Activated naive CD8-positive, alpha-beta T cell treated with anti-CD3 and anti-CD28 coated beads, Interleukin-2, amount 50 U/mL, for 24 hours (primary cell): ENCODE measurements around the gene DAZL.

ENCODE experiments used
- ATAC-seq: fragments of 150-1000 bp; cut with Tn5 transposase; one replicate; pipeline ENCODE4 v1.10.0; 2021
- DNase-seq: peaks from one replicate; pipeline ENCODE4 v3.0.0; 2021
- H3K27ac Mint-ChIP-seq: one replicate; pipeline ENCODE4 v1.8.0; 2021; ENCODE audit warnings: mild to moderate bottlenecking, mixed read lengths
- H3K27me3 Mint-ChIP-seq: one replicate; pipeline ENCODE4 v1.8.0; 2021; ENCODE audit warnings: mixed read lengths
- H3K36me3 Mint-ChIP-seq: one replicate; pipeline ENCODE4 v1.8.0; 2021; ENCODE audit warnings: low read depth, mixed read lengths
- H3K4me1 Mint-ChIP-seq: one replicate; pipeline ENCODE4 v1.8.0; 2021; ENCODE audit warnings: mixed read lengths
- H3K4me3 Mint-ChIP-seq: one replicate; pipeline ENCODE4 v1.8.0; 2021; ENCODE audit warnings: mild to moderate bottlenecking, moderate library complexity, mixed read lengths
- H3K9me3 Mint-ChIP-seq: one replicate; pipeline ENCODE4 v1.8.0; 2021; ENCODE audit warnings: mixed read lengths

The DAZL gene

GRCh38 chr3:16606398-16606797 is 1.2 kb upstream of the DAZL start:
- peaks cover 6% of the 10 kb centered on the region for H3K4me1 Mint-ChIP-seq
- no peak for ATAC-seq
- H3K27ac Mint-ChIP-seq: no peak overlapping the region
- H3K4me3 Mint-ChIP-seq: no peak overlapping the region
- H3K27me3 Mint-ChIP-seq: peaks cover 2% of the 10 kb centered on the region
- H3K36me3 Mint-ChIP-seq: no peaks in the 10 kb centered on the region
- no peak for DNase-seq
- H3K9me3 Mint-ChIP-seq: no peaks in the 10 kb centered on the region

DNA sequence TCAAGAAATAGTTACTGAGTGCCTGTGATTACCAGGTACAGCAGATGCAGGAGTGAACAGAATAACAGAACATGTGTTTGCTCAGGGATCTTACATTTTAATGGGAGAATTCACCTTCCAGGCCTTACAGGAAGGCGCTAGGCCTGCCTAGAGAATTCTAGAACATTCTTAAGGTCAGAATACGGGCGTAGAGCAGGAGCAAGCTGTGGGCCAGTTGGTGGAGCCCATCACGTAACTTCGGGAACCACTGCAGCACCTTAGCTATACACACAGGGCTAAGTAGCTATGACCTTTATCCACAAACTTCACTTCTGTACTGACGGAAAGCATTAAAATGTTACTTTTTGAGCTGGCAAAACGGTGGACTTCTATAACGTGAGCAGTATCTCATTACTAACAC is 743 bp upstream of the DAZL start:
- Mint-ChIP-seq H3K27ac (no peak overlapping the region), H3K27me3 (peaks cover 4% of the 10 kb centered on the region), H3K4me1 (peaks cover 8% of the 10 kb centered on the region), H3K4me3 (no peak overlapping the region), H3K9me3 (no peaks in the 10 kb centered on the region), H3K36me3 (no peaks in the 10 kb centered on the region)
- no peak for ATAC-seq
- no peak for DNase-seq

- Mint-ChIP-seq H3K4me3 (no peak overlapping the region), H3K27ac (no peak overlapping the region), H3K9me3 (no peaks in the 10 kb centered on the region), H3K4me1 (peaks cover 11% of the 10 kb centered on the region), H3K36me3 (no peaks in the 10 kb centered on the region), H3K27me3 (peaks cover 10% of the 10 kb centered on the region)
- no peak for ATAC-seq
- DNase-seq: no peak
Measured at GRCh38 chr3:16604433-16604832, 790 bp downstream of the DAZL start.

GRCh38 chr3:16601537-16602005 is 3.7 kb downstream of the DAZL start:
- H3K4me3 Mint-ChIP-seq: no peak overlapping the region
- DNase-seq (no peak), ATAC-seq (no peak)
- H3K27me3 Mint-ChIP-seq: peaks cover 18% of the 10 kb centered on the region
- H3K36me3 Mint-ChIP-seq: no peaks in the 10 kb centered on the region
- peaks cover 15% of the 10 kb centered on the region for H3K4me1 Mint-ChIP-seq
- H3K9me3 Mint-ChIP-seq: no peaks in the 10 kb centered on the region
- H3K27ac Mint-ChIP-seq: no peak overlapping the region

DNA sequence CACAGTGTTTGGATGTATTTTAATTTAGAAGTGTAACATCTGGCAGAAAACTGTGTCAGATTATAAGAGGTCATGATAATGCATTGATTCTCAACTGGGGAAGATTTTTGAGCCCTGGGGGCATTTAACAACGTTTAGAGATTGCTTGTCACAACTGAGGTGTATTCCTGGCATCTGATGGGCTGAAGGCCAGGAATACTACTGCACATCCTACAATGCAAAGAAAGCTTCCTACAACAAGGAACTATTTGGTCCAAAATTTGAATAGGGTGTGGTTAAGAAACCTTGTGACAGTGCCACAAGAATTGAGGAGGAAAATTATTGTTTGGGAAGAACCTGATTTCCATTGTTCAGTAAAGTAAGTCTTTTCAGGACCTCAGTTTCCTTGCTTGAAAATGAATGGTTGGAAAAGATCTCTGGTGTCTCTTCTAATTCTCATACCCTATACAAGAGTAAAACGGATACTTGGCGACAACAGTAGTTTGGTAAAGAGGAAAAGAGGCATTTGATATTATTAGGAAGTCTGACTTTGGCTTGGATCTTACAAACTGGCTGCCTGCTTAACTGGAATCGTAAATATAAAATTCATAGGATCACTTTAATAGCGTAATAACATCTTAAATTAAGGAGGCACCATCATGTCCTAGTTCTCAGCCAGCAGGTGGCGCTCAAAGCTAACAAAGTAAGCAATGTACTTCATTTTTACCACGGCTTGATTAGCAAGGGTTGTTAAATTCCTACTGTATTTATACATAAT is 4.3 kb downstream of the DAZL start:
- no peak overlapping the region for H3K4me3 Mint-ChIP-seq
- H3K27me3 Mint-ChIP-seq: peaks cover 18% of the 10 kb centered on the region
- no peaks in the 10 kb centered on the region for H3K36me3 Mint-ChIP-seq
- no peaks in the 10 kb centered on the region for H3K9me3 Mint-ChIP-seq
- peaks cover 20% of the 10 kb centered on the region for H3K4me1 Mint-ChIP-seq
- DNase-seq (peak; percentile 85), ATAC-seq (no peak)
- no peak overlapping the region for H3K27ac Mint-ChIP-seq

- H3K27me3 Mint-ChIP-seq: peaks cover 18% of the 10 kb centered on the region
- no peaks in the 10 kb centered on the region for H3K9me3 Mint-ChIP-seq
- ATAC-seq (no peak), DNase-seq (no peak)
- H3K4me1 Mint-ChIP-seq: peaks cover 26% of the 10 kb centered on the region
- no peak overlapping the region for H3K4me3 Mint-ChIP-seq
- no peak overlapping the region for H3K27ac Mint-ChIP-seq
- H3K36me3 Mint-ChIP-seq: no peaks in the 10 kb centered on the region
Measured at GRCh38 chr3:16599694-16600093, 5.5 kb downstream of the DAZL start.

DNA sequence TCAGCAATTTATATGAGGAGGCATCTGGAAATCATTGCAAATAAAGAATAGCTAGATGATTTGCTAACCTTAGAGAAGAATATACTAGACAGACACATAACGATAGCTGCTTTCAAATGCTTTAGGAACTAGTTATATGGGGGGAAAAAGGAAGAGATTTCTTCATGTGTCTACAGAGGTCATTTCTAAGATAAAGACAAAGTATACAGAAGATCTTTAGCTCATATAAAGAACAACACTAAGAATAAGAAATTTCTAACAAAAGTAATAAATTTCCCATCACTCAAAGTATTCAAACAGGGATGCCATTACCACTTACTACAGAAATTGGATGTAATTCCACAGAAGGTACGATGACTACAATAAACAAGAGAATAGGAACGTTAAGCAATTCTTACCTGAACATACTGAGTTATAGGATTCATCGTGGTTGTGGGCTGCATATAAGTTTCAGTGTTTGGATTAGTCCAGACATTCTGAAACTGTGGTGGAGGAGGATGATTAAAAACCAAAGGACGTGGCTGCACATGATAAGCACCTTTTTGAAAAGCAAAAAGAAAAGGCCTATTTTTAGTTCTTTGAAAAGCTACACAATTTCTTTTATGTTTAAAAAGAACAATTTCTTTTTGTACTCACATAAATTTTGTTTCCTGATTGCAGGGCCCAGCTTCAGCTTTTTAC is 8.7 kb downstream of the DAZL start:
- Mint-ChIP-seq H3K27ac (no peak overlapping the region), H3K4me1 (peaks cover 26% of the 10 kb centered on the region), H3K27me3 (peaks cover 21% of the 10 kb centered on the region), H3K36me3 (no peaks in the 10 kb centered on the region), H3K9me3 (no peaks in the 10 kb centered on the region), H3K4me3 (no peak overlapping the region)
- ATAC-seq: peak; percentile 96
- peak; percentile 22 for DNase-seq

GRCh38 chr3:16595778-16596177 is 9.4 kb downstream of the DAZL start:
- H3K4me3 Mint-ChIP-seq: no peak overlapping the region
- H3K36me3 Mint-ChIP-seq: no peaks in the 10 kb centered on the region
- H3K4me1 Mint-ChIP-seq: peaks cover 24% of the 10 kb centered on the region
- peaks cover 23% of the 10 kb centered on the region for H3K27me3 Mint-ChIP-seq
- ATAC-seq: peak; percentile 54
- no peaks in the 10 kb centered on the region for H3K9me3 Mint-ChIP-seq
- H3K27ac Mint-ChIP-seq: no peak overlapping the region
- DNase-seq: no peak

DNA sequence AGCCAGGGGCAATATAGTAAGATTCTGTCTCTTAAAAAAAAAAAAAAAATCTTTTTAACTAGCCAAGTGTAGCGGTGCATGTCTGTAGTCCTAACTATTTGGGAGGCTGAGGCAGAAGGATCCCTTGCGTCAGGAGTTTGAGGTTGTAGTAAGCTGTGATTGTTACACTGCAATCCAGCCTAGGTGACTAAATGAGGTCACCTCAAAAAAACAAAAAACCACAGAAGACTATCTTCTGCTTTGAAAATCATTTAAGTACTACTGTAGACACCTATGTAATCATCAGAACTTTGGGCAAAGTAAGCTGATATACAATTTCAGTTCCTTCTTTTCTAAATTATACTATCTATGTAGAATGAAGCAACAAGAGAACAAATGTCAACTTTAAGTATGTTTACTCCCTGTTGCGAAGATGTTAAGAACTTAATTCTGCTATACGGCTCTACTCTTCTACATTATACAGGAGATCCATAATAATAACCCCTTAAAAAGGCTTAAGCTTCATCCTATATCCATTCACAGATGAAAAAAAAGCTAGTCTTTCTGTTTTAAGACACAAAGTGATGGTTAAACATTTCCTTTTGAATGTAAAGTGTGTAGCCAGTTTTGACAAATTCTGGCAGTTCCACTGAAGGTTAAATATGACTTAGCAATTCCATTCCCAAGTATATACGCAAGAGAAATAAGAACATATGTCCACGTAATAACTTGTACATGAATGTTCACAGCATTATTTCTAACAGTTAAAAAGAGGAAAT is 15.2 kb downstream of the DAZL start:
- H3K4me3 Mint-ChIP-seq: no peak overlapping the region
- no peaks in the 10 kb centered on the region for H3K36me3 Mint-ChIP-seq
- H3K27ac Mint-ChIP-seq: no peak overlapping the region
- no peak for ATAC-seq
- H3K27me3 Mint-ChIP-seq: peaks cover 10% of the 10 kb centered on the region
- DNase-seq: no peak
- peaks cover 11% of the 10 kb centered on the region for H3K4me1 Mint-ChIP-seq
- H3K9me3 Mint-ChIP-seq: no peaks in the 10 kb centered on the region

- Mint-ChIP-seq H3K9me3 (no peaks in the 10 kb centered on the region), H3K36me3 (no peaks in the 10 kb centered on the region), H3K27ac (no peak overlapping the region), H3K27me3 (peaks cover 10% of the 10 kb centered on the region), H3K4me1 (peaks cover 11% of the 10 kb centered on the region), H3K4me3 (no peak overlapping the region)
- DNase-seq: no peak
- no peak for ATAC-seq
Measured at GRCh38 chr3:16589120-16589519, 16.1 kb downstream of the DAZL start.

- Mint-ChIP-seq H3K4me1 (peaks cover 11% of the 10 kb centered on the region), H3K36me3 (no peaks in the 10 kb centered on the region), H3K4me3 (no peak overlapping the region), H3K27ac (no peak overlapping the region), H3K27me3 (peaks cover 5% of the 10 kb centered on the region), H3K9me3 (no peaks in the 10 kb centered on the region)
- no peak for ATAC-seq
- DNase-seq: no peak
Measured at GRCh38 chr3:16587681-16588060, 17.6 kb downstream of the DAZL start.

DNA sequence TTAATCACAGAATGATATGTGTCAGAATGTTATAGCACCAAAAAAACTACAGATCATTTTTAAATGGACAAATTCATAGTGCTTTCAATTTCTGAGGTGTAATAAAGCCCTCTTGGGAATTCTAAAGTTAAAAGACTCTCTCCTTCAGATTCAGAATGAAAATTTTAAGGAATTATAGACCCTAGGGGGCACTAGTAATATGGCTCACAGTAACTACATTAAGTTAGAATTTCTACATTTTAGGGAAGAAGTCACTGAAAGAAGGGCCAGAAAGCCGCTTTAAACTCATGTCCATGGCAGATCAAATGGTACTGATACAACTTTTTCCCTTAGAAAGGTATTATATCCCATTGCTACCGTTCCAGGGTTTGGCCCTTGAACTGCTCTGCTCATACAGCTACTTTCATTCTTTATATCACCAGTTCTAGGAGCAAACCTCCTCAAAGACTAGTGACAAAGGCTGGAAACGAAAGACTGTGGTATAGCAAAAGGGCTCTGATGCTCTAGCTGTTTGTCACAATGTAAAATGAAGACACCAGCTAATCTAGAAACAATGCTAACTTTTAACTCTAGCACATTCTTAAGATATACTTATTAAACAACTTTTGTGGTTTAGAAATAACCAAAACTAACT is 18.1 kb downstream of the DAZL start:
- H3K27ac Mint-ChIP-seq: no peak overlapping the region
- H3K9me3 Mint-ChIP-seq: no peaks in the 10 kb centered on the region
- peaks cover 5% of the 10 kb centered on the region for H3K27me3 Mint-ChIP-seq
- peaks cover 13% of the 10 kb centered on the region for H3K4me1 Mint-ChIP-seq
- H3K36me3 Mint-ChIP-seq: no peaks in the 10 kb centered on the region
- H3K4me3 Mint-ChIP-seq: no peak overlapping the region
- DNase-seq (no peak), ATAC-seq (no peak)

GRCh38 chr3:16584880-16585279 is 20.3 kb downstream of the DAZL start:
- no peak for DNase-seq
- Mint-ChIP-seq H3K9me3 (no peaks in the 10 kb centered on the region), H3K27me3 (no peaks in the 10 kb centered on the region), H3K4me3 (no peak overlapping the region), H3K4me1 (peaks cover 8% of the 10 kb centered on the region), H3K36me3 (no peaks in the 10 kb centered on the region), H3K27ac (no peak overlapping the region)
- ATAC-seq: no peak

- ATAC-seq (no peak), DNase-seq (no peak)
- H3K36me3 Mint-ChIP-seq: no peaks in the 10 kb centered on the region
- H3K27me3 Mint-ChIP-seq: peaks cover 5% of the 10 kb centered on the region
- peaks cover 2% of the 10 kb centered on the region for H3K4me1 Mint-ChIP-seq
- no peak overlapping the region for H3K27ac Mint-ChIP-seq
- no peaks in the 10 kb centered on the region for H3K9me3 Mint-ChIP-seq
- H3K4me3 Mint-ChIP-seq: no peak overlapping the region
Measured at GRCh38 chr3:16583551-16583950, 21.7 kb downstream of the DAZL start.
